ENCODE measurements around the gene TRIM24.
A peak's percentile ranks its signal among the peaks of the same experiment; 100 is the strongest.
"Not testable (repeated sequence)": the region's sequence is repeated elsewhere in the genome, so short reads cannot be mapped to it uniquely, and the experiment has no call there.

Gene TRIM24

GRCh38 chr7:138460176-138460648 is at the start of gene TRIM24:
Gene TRIM24, plus strand, starts transcription at chr7:138460259. Its CDS starts 290 bp downstream, at chr7:138460549.
- DNase-seq: peak in 3 of 14 donors; percentile 90 to 100 (median 92)

GRCh38 chr7:138412077-138412476 is 48.0 kb upstream of the TRIM24 start:
- DNase-seq: not testable (repeated sequence)

GRCh38 chr7:138412921-138413320 is 47.1 kb upstream of the TRIM24 start:
- not testable (repeated sequence) for DNase-seq

GRCh38 chr7:138417078-138417700 is 42.9 kb upstream of the TRIM24 start:
- DNase-seq: no peak

- DNase-seq: no peak
Observed at GRCh38 chr7:138417764-138418163, 42.3 kb upstream of the TRIM24 start.

- not testable (repeated sequence) for DNase-seq
Observed at GRCh38 chr7:138418403-138418802, 41.7 kb upstream of the TRIM24 start.

GRCh38 chr7:138425026-138425425 is 35.0 kb upstream of the TRIM24 start:
- no peak for DNase-seq

GRCh38 chr7:138429577-138430250 is 30.3 kb upstream of the TRIM24 start:
- DNase-seq: no peak

- no peak for DNase-seq
Observed at GRCh38 chr7:138431517-138431916, 28.5 kb upstream of the TRIM24 start.

GRCh38 chr7:138433583-138434443 is 26.2 kb upstream of the TRIM24 start:
- DNase-seq: no peak

GRCh38 chr7:138434597-138435019 is 25.5 kb upstream of the TRIM24 start:
- no peak for DNase-seq

- DNase-seq: no peak
Observed at GRCh38 chr7:138435231-138435919, 24.7 kb upstream of the TRIM24 start.

GRCh38 chr7:138436388-138436787 is 23.7 kb upstream of the TRIM24 start:
- no peak for DNase-seq

- no peak for DNase-seq
Observed at GRCh38 chr7:138440460-138440859, 19.6 kb upstream of the TRIM24 start.

GRCh38 chr7:138442822-138443221 is 17.2 kb upstream of the TRIM24 start:
- no peak for DNase-seq

- no peak for DNase-seq
Observed at GRCh38 chr7:138449580-138449979, 10.5 kb upstream of the TRIM24 start.

- DNase-seq: no peak
Observed at GRCh38 chr7:138455609-138456008, 4.5 kb upstream of the TRIM24 start.

- no peak for DNase-seq
Observed at GRCh38 chr7:138456220-138456619, 3.8 kb upstream of the TRIM24 start.

GRCh38 chr7:138458576-138459412 is 1.3 kb upstream of the TRIM24 start:
- no peak for DNase-seq

GRCh38 chr7:138459413-138460175 is 465 bp upstream of the TRIM24 start:
- peak in 12 of 14 donors; percentile 53 to 100 (median 98) for DNase-seq

All from C1 segment of cervical spinal cord (tissue), 14 donors.